Pancreas (tissue), 10 donors: ENCODE results near the gene PTPRF. TPM values are rescaled to one million over a fixed set of nuclear protein-coding genes. Genes with fewer than 3 reads are reported as not detected.
A peak's percentile ranks its signal among the peaks of the same experiment; 100 is the strongest.

Source experiments
- ATAC-seq, 4 donors: fragments of 200-7000 bp; cut with Tn5 transposase; one replicate each; pipeline versions ENCODE4 v1.8.0 to v1.9.1; 2020; ENCODE audit warnings: mild to moderate bottlenecking in 4 of 4, moderate library complexity in 4 of 4
- DNase-seq, 6 donors: peaks; one replicate each; pipeline ENCODE4 v3.0.0-alpha.2; 2020
- FAIRE-seq: peaks from 2 replicates; lab custom pipeline; 2012; peaks lifted over from hg19 to GRCh38; lab: Jason Lieb, UNC
- H3K27ac ChIP-seq, 4 donors: fragments of 200-600 bp; sonication (generic); 1 replicate in 3 of 4; 2 replicates in 1 of 4; pipeline versions ENCODE4 v1.5.0 to v1.8.0; 2020
- H3K27me3 ChIP-seq, 4 donors: fragments of 200-600 bp; one replicate each; pipeline ENCODE4 v1.8.0; 2021
- H3K36me3 ChIP-seq, 3 donors: fragments of 200-600 bp; sonication (generic) in 1 of 3; one replicate each; pipeline versions ENCODE4 v1.5.0 to v1.8.0; 2020 to 2021
- H3K4me1 ChIP-seq, 3 donors: fragments of 200-600 bp; one replicate each; pipeline ENCODE4 v1.8.0; 2021
- H3K4me3 ChIP-seq, 4 donors: fragments of 200-600 bp; sonication (generic) in 2 of 4; one replicate each; pipeline versions ENCODE4 v1.5.0 to v1.8.0; 2020 to 2021
- H3K9me3 ChIP-seq, 4 donors: fragments of 200-600 bp; one replicate each; pipeline ENCODE4 v1.8.0; 2021
- WGBS, 2 donors: extraction: QIAGEN DNeasy Blood & Tissue Kit; methylation state at CpG; one replicate each; pipeline ENCODE4 v1.1.7; 2013; 5-methylcytosine and 5-hydroxymethylcytosine counted together
- intact Hi-C, 3 donors: fragments of 100-400 bp; cut with DNase I; formaldehyde crosslinking; loops; one replicate each; pipeline versions ENCODE4 v1.11.1 to v1.14.2; 2022
- polyA plus RNA-seq, 2 donors: library from polyadenylated mRNA; stranded (reverse); fragments of 200-250 nt; gene quantifications; one replicate each; pipeline ENCODE4 v1.2.3, GENCODE V29; 2013
- total RNA-seq, 6 donors: library from RNA; stranded (reverse); fragmentation: NEBNext Ultra II Directional in 4 of 6; extraction: Animal tissue kit (Norgen Biotek cat#: 25700) in 4 of 6; gene quantifications; one replicate each; pipeline versions ENCODE4 v1.2.1 to v1.2.4, GENCODE V29; 2021 to 2023
- TF ChIP-seq, protein P1 (sequence below), 4 donors: fragments of 200-600 bp; sonication (generic) in 3 of 4; IDR thresholded peaks; one replicate each; pipeline versions ENCODE4 v1.5.0 to v1.8.0; 2021; ENCODE audit warnings: antibody characterized with exemption in 4 of 4
- donor health status: healthy with polysubstance abuse.
- donor health status: DM: no; HTN: no; CAD: no; lungs with moderate emphysema.
- donor health status: DM: no; HTN: no; CAD: no.
- donor health status: control.
- donor health status: control.
- donor health status: Bipolar disorder and iron deficiency.
- donor health status: DM: yes; HTN: yes; CAD: no.
- donor health status: DM: no; HTN: no; CAD: no.
- donor health status: DM: no; HTN: no; CAD: no.
- donor health status: DM: yes; HTN: yes; CAD: no.

Gene PTPRF
- total and polyA plus RNA-seq, 8 donors = 42.9 to 210 (median 129) TPM

DNA sequence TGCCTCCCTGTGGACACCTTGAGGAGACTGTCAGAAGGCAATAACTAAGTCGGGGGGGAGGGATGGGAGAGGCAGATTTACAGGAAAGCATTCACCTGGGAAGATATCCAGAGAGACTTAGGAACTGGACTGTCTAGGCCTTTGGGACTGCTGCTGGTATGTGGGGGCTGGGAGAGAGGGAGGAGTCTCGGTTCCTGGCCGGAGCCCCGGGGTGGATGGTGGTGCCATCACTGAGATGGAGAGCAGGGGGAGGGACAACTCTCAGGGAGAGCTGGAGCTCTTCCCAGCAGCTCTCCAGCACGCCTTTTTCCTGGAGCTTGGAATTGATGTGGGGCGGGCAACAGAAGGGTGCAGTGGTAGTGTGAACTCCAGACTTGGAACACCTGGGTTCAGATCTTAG lies 22.1 kb downstream of the PTPRF start:
- ATAC-seq (peak; percentile 13 to 58 (median 48)), DNase-seq (peak in 4 of 6 donors; percentile 75 to 85 (median 80)), FAIRE-seq (peak; percentile 29)
- Histone ChIP-seq H3K9me3 (no peaks in the 10 kb centered on the region), H3K36me3 (peaks cover 0 to 14% (median 0%) of the 10 kb centered on the region in 3 donors), H3K4me3 (no peak overlapping the region), H3K4me1 (peaks cover 52 to 55% (median 54%) of the 10 kb centered on the region in 3 donors), H3K27me3 (no peaks in the 10 kb centered on the region), H3K27ac (peak overlapping the region; percentile 31 to 95 (median 65))
- 13 to 18% methylated on average over 6 of the region's 6 CpGs for WGBS, 2 donors
- intact Hi-C loops = no loop called here
- TF ChIP-seq, protein P1, sequence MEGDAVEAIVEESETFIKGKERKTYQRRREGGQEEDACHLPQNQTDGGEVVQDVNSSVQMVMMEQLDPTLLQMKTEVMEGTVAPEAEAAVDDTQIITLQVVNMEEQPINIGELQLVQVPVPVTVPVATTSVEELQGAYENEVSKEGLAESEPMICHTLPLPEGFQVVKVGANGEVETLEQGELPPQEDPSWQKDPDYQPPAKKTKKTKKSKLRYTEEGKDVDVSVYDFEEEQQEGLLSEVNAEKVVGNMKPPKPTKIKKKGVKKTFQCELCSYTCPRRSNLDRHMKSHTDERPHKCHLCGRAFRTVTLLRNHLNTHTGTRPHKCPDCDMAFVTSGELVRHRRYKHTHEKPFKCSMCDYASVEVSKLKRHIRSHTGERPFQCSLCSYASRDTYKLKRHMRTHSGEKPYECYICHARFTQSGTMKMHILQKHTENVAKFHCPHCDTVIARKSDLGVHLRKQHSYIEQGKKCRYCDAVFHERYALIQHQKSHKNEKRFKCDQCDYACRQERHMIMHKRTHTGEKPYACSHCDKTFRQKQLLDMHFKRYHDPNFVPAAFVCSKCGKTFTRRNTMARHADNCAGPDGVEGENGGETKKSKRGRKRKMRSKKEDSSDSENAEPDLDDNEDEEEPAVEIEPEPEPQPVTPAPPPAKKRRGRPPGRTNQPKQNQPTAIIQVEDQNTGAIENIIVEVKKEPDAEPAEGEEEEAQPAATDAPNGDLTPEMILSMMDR (IDR thresholded peaks at IDR 0.05) = no peak

DNA sequence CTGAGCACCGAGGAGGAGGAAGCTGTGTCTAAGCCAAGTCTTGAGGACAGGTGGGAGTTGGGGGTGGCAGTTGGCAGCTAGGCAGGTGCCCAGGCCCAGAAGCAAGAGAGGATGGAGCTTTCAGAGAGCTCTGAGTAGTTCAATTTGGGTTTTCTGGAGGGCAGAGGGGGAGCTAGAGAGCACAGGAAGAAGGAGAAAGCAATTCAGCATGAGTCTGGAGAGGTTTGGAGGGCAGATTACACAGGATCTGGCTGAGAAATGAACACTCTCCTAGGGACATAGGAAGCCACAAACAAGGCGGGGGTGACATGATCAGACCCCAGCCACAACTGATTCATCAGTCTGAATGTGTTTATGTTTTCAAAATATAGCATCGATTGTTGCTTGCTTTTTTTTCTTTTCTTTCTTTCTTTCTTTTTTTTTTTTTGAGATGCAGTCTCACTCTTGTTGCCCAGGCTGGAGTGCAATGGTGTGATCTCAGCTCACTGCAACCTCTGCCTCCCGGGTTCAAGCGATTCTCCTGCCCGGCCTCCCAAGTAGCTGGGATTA lies 23.8 kb downstream of the PTPRF start:
- Histone ChIP-seq H3K9me3 (no peaks in the 10 kb centered on the region), H3K4me3 (no peak overlapping the region), H3K36me3 (peaks cover 0 to 14% (median 0%) of the 10 kb centered on the region in 3 donors), H3K27me3 (no peaks in the 10 kb centered on the region), H3K4me1 (peaks cover 35 to 38% (median 37%) of the 10 kb centered on the region in 3 donors), H3K27ac (peak overlapping the region in 1 of 4 donors; percentile 95)
- no peak for DNase-seq
- WGBS, 2 donors = 81 to 84% methylated on average over 6 of the region's 6 CpGs
- TF ChIP-seq, protein P1 (IDR thresholded peaks at IDR 0.05) = peak in 1 of 4 donors; percentile 6
- FAIRE-seq = no peak
- ATAC-seq = no peak
- intact Hi-C loops = no loop called here

DNA sequence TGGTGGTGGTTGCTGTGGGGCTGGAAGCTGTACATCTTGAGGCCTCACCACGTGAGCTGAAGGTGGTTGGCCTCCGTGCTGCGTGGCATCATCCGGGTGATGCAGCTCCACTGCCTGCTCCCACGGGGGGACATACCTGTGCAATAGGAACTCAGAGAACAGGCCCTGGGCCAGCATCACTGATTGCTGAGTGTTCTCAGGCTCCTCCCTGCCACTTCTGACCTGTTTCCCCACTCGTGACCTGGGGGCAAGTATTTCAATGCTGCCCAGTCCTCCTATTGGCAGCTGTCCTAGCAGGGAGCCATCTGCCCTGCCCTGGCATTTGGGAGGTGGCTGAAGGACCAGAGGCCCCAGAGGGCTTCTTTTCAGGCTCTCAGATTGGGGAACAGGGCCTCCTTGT lies 26.1 kb downstream of the PTPRF start:
- H3K4me1 ChIP-seq = peaks cover 17 to 20% (median 19%) of the 10 kb centered on the region in 3 donors
- intact Hi-C loops = no loop called here
- no peaks in the 10 kb centered on the region for H3K9me3 ChIP-seq
- no peak overlapping the region for H3K27ac ChIP-seq
- H3K4me3 ChIP-seq = no peak overlapping the region
- no peak for FAIRE-seq
- 79 to 87% methylated on average over 6 of the region's 6 CpGs for WGBS, 2 donors
- TF ChIP-seq, protein P1 (IDR thresholded peaks at IDR 0.05) = no peak
- DNase-seq = no peak
- ATAC-seq = no peak
- peaks cover 0 to 14% (median 0%) of the 10 kb centered on the region in 3 donors for H3K36me3 ChIP-seq
- no peaks in the 10 kb centered on the region for H3K27me3 ChIP-seq

DNA sequence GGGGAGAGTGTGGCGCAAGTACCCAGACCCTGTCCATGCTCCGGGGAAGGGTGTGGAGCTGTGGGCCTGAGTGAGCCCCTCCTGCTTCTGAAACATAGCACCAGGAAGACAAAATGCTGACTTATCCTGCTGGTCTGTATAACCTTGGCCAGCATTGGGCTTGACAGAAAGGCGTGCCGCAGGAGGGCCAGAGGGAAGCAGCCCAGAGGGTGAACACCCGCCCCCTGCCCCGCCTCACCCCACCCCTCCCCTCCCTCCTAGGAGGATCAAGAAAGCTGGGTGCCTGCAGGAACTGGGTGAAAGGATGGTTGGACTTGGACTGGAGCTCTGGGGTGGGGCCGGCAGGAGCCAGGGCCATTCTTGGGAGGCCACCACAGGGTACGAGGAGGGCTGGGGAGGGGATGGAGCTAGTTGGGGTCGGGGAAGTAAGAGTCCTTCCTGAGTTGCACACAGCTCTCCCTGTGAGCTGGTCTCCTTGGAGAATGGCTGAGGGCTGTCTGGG lies 27.1 kb downstream of the PTPRF start:
- Histone ChIP-seq H3K27ac (no peak overlapping the region), H3K36me3 (peaks cover 0 to 14% (median 0%) of the 10 kb centered on the region in 3 donors), H3K4me3 (no peak overlapping the region), H3K9me3 (no peaks in the 10 kb centered on the region), H3K27me3 (no peaks in the 10 kb centered on the region), H3K4me1 (peaks cover 7 to 9% (median 9%) of the 10 kb centered on the region in 3 donors)
- ATAC-seq (peak in 3 of 4 donors; percentile 54 to 68 (median 63)), FAIRE-seq (no peak), DNase-seq (peak in 1 of 6 donors; percentile 40)
- intact Hi-C loops = no loop called here
- WGBS, 2 donors = 58 to 69% methylated on average over 6 to 9 of the region's 9 CpGs
- TF ChIP-seq, protein P1 (IDR thresholded peaks at IDR 0.05) = no peak

DNA sequence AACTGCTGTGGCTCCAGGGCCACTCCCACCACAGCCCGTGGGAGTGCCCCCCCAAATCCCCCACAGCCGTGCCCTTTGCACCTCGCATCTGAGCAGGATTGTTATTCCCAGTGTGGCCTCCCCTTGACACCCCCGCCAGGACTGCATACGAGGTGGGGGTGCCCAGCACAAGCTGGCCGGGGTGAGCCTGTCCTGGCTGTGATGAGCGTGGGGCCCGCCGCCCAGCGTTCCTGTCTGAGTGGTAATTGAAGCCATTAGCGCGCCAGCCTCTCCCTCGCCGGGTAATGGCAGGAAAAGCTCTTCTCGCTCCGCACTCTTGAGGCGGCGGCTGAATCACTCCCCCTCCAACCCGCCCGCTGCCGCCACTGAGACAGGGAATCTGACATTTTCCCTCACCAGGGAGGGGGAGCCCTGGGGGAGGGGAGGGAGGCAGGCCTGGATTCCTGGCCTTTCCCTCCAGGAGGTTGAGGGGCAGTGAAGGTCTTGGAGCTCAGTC lies 27.7 kb downstream of the PTPRF start:
- Histone ChIP-seq H3K4me1 (peaks cover under 1 to 6% (median 3%) of the 10 kb centered on the region in 3 donors), H3K36me3 (peaks cover 0 to 14% (median 0%) of the 10 kb centered on the region in 3 donors), H3K4me3 (no peak overlapping the region), H3K27me3 (no peaks in the 10 kb centered on the region), H3K9me3 (no peaks in the 10 kb centered on the region), H3K27ac (no peak overlapping the region)
- ATAC-seq (peak in 3 of 4 donors; percentile 31 to 67 (median 65)), DNase-seq (no peak), FAIRE-seq (no peak)
- 60 to 65% methylated on average over 21 of the region's 21 CpGs for WGBS, 2 donors
- TF ChIP-seq, protein P1 (IDR thresholded peaks at IDR 0.05) = no peak
- intact Hi-C loops = no loop called here
